IMR-90 (cell line): ENCODE data around the gene MAMDC4. TPM values are rescaled to one million over a fixed set of nuclear protein-coding genes. Genes with fewer than 3 reads are reported as not detected.

Experiments used
- ATAC-seq: fragments of 200-7000 bp; cut with Tn5 transposase; 2 replicates; pipeline ENCODE4 v1.9.1; 2020; ENCODE audit warnings: low read depth, mild to moderate bottlenecking, moderate library complexity
- BruUV-seq: library from RNA; stranded (reverse); fragments of 400-500 nt; replicated peaks from 2 replicates; lab custom pipeline; 2021; lab: Mats Ljungman, UMichigan
- CTCF ChIA-PET: fragments of 300-600 bp; formaldehyde crosslinking; extraction: SDS; loops from one replicate; lab custom pipeline; 2021; ENCODE audit warnings: antibody characterized with exemption; lab: Yijun Ruan, JAX
- POLR2A ChIA-PET: fragments of 300-600 bp; sonication (Branson Sonifier 250); formaldehyde crosslinking; loops from one replicate; lab custom pipeline; 2022; ENCODE audit warnings: antibody characterized with exemption; ENCODE audit not compliant: unreplicated experiment; lab: Charles Lee
- DNase-seq: peaks from one replicate; pipeline ENCODE4 v3.0.0; 2013
- H2AFZ ChIP-seq: replicated peaks from 2 replicates; pipeline ENCODE3; 2013; ENCODE audit warnings: low read length, mild to moderate bottlenecking; ENCODE audit not compliant: poor library complexity
- H2AK5ac ChIP-seq: 2 replicates; pipeline ENCODE4 v1.6.1; 2013; ENCODE audit warnings: low read depth, low read length, inconsistent platforms
- H2AK9ac ChIP-seq: replicated peaks from 2 replicates; pipeline ENCODE3; 2013; ENCODE audit warnings: mild to moderate bottlenecking, low read depth, low read length, moderate library complexity; ENCODE audit not compliant: poor library complexity
- H2BK120ac ChIP-seq: 2 replicates; pipeline ENCODE4 v1.6.1; 2013; ENCODE audit warnings: low read depth, low read length, inconsistent platforms
- H2BK15ac ChIP-seq: 3 replicates; pipeline ENCODE4 v1.6.1; 2013; ENCODE audit warnings: low read depth, low read length, inconsistent platforms
- H2BK20ac ChIP-seq: 2 replicates; pipeline ENCODE4 v1.6.1; 2013; ENCODE audit warnings: low read depth, mild to moderate bottlenecking, inconsistent platforms, low read length, moderate library complexity
- H2BK5ac ChIP-seq: 2 replicates; pipeline ENCODE4 v1.6.1; 2013; ENCODE audit warnings: mild to moderate bottlenecking, low read depth, low read length, inconsistent platforms; ENCODE audit not compliant: poor library complexity, severe bottlenecking
- H3K14ac ChIP-seq: replicated peaks from 2 replicates; pipeline ENCODE4 v1.6.1; 2013; ENCODE audit warnings: low read depth, low read length, inconsistent platforms
- H3K18ac ChIP-seq: 2 replicates; pipeline ENCODE4 v1.6.1; 2013; ENCODE audit warnings: low read depth, low read length, control low read depth
- H3K23ac ChIP-seq: 2 replicates; pipeline ENCODE4 v1.6.1; 2013; ENCODE audit warnings: low read depth, low read length, inconsistent platforms
- H3K27ac ChIP-seq: 2 replicates; pipeline ENCODE4 v1.5.1; 2013; ENCODE audit warnings: mild to moderate bottlenecking, control low read depth, low read length; ENCODE audit not compliant: insufficient read depth
- H3K27me3 ChIP-seq: 2 replicates; pipeline ENCODE4 v1.6.1; 2013; ENCODE audit warnings: low read length; ENCODE audit not compliant: control insufficient read depth, insufficient read depth
- H3K36me3 ChIP-seq: 2 replicates; pipeline ENCODE4 v1.6.1; 2013; ENCODE audit warnings: low read length, mixed read lengths; ENCODE audit not compliant: control insufficient read depth, insufficient read depth
- H3K4ac ChIP-seq: 2 replicates; pipeline ENCODE4 v1.6.1; 2013; ENCODE audit warnings: low read depth, low read length, inconsistent platforms
- H3K4me1 ChIP-seq: 2 replicates; pipeline ENCODE4 v1.6.1; 2013; ENCODE audit warnings: low read length, mixed read lengths; ENCODE audit not compliant: control insufficient read depth, insufficient read depth
- H3K4me2 ChIP-seq: 2 replicates; pipeline ENCODE4 v1.6.1; 2013; ENCODE audit warnings: low read depth, mild to moderate bottlenecking, control low read depth, low read length, moderate library complexity
- H3K4me3 ChIP-seq: 2 replicates; pipeline ENCODE4 v1.5.1; 2013; ENCODE audit warnings: low read depth, mild to moderate bottlenecking, control low read depth, low read length, moderate library complexity; ENCODE audit not compliant: insufficient read depth
- H3K56ac ChIP-seq: 2 replicates; pipeline ENCODE4 v1.6.1; 2013; ENCODE audit warnings: low read length, inconsistent platforms; ENCODE audit not compliant: insufficient read depth; ENCODE audit errors: extremely low read depth
- H3K79me1 ChIP-seq, 2 experiments: 2 replicates each; pipeline ENCODE4 v1.6.1; 2013; ENCODE audit warnings: low read length in 2 of 2, inconsistent platforms in 1 of 2, low read depth in 1 of 2
- H3K9ac ChIP-seq: 2 replicates; pipeline ENCODE4 v1.6.1; 2013; ENCODE audit warnings: low read depth, low read length, control low read depth
- H3K9me1 ChIP-seq: 2 replicates; pipeline ENCODE4 v1.6.1; 2013; ENCODE audit warnings: low read length, inconsistent platforms; ENCODE audit not compliant: insufficient read depth
- H3K9me3 ChIP-seq: 2 replicates; pipeline ENCODE4 v1.6.1; 2013; ENCODE audit warnings: low read length; ENCODE audit not compliant: control insufficient read depth, insufficient read depth
- H4K20me1 ChIP-seq: 2 replicates; pipeline ENCODE4 v1.6.1; 2013; ENCODE audit warnings: low read length, inconsistent platforms; ENCODE audit not compliant: insufficient read depth
- H4K5ac ChIP-seq: 2 replicates; pipeline ENCODE4 v1.6.1; 2013; ENCODE audit warnings: mild to moderate bottlenecking, low read depth, low read length, control low read depth
- H4K8ac ChIP-seq, 2 experiments: 2 replicates each; pipeline ENCODE4 v1.6.1; 2013; ENCODE audit warnings: low read depth in 2 of 2, low read length in 2 of 2, control low read depth in 1 of 2, inconsistent platforms in 1 of 2
- H4K91ac ChIP-seq: 2 replicates; pipeline ENCODE4 v1.6.1; 2013; ENCODE audit warnings: low read depth, low read length, inconsistent platforms; ENCODE audit not compliant: insufficient read depth
- BHLHE40 ChIP-seq: fragments of 150-350 bp; IDR thresholded peaks from 2 replicates; pipeline ENCODE4 v1.6.1; 2016; ENCODE audit warnings: mild to moderate bottlenecking, low read depth, low read length
- CEBPB ChIP-seq: IDR thresholded peaks from 2 replicates; pipeline ENCODE4 v1.6.1; 2012; ENCODE audit warnings: low read depth, low read length, improper control_type of control experiment
- ELK1 ChIP-seq: fragments of 150-350 bp; IDR thresholded peaks from 2 replicates; pipeline ENCODE4 v1.6.1; 2016; ENCODE audit warnings: low read depth, mild to moderate bottlenecking, low read length, moderate library complexity, borderline replicate concordance
- FOS ChIP-seq: fragments of 150-350 bp; IDR thresholded peaks from 2 replicates; pipeline ENCODE4 v1.6.1; 2016; ENCODE audit warnings: low read depth, low read length
- MAFK ChIP-seq: IDR thresholded peaks from 2 replicates; pipeline ENCODE4 v1.6.1; 2012; ENCODE audit warnings: low read depth, low read length, improper control_type of control experiment
- MAZ ChIP-seq: IDR thresholded peaks from 2 replicates; pipeline ENCODE4 v1.6.1; 2012; ENCODE audit warnings: low read depth, mild to moderate bottlenecking, low read length, improper control_type of control experiment, moderate library complexity, borderline replicate concordance
- MXI1 ChIP-seq: IDR thresholded peaks from 2 replicates; pipeline ENCODE4 v1.6.1; 2012; ENCODE audit warnings: low read depth, mild to moderate bottlenecking, low read length, moderate library complexity, borderline replicate concordance
- POLR2A ChIP-seq: IDR thresholded peaks from 2 replicates; pipeline ENCODE4 v1.6.1; 2012; ENCODE audit warnings: mild to moderate bottlenecking, low read depth, low read length
- RFX5 ChIP-seq: IDR thresholded peaks from 2 replicates; pipeline ENCODE4 v1.8.0; 2012; ENCODE audit warnings: low read depth, mild to moderate bottlenecking, low read length, moderate library complexity
- SMC3 ChIP-seq: fragments of 150-350 bp; IDR thresholded peaks from 2 replicates; pipeline ENCODE4 v1.6.1; 2016; ENCODE audit warnings: low read depth, mild to moderate bottlenecking, antibody characterized with exemption, low read length, moderate library complexity
- USF2 ChIP-seq: fragments of 150-350 bp; IDR thresholded peaks from 2 replicates; pipeline ENCODE4 v1.6.1; 2017; ENCODE audit warnings: mild to moderate bottlenecking, antibody characterized with exemption, low read length, low read depth
- WGBS, 2 experiments: methylation state at CpG; one replicate each; pipeline versions ENCODE4 v1.1.5 to v1.1.7; 2013; ENCODE audit warnings: missing lambda C conversion rate in 2 of 2; ENCODE audit not compliant: insufficient read length in 1 of 2; ENCODE audit errors: extremely low coverage in 2 of 2; 5-methylcytosine and 5-hydroxymethylcytosine counted together
- dilution Hi-C: fragments of 300-500 bp; cut with HindIII; formaldehyde crosslinking; loops from one replicate; pipeline ENCODE4 v1.14.3; 2018; ENCODE audit warnings: low sequenced_read_pairs; ENCODE audit not compliant: unreplicated experiment
- in situ Hi-C: fragments of 300-500 bp; cut with MboI; formaldehyde crosslinking; loops from 3 replicates; pipeline ENCODE4 v1.14.3; 2019; ENCODE audit warnings: low sequenced_read_pairs, inconsistent platforms, mixed read lengths
- intact Hi-C: fragments of 100-400 bp; cut with micrococcal nuclease; formaldehyde crosslinking; loops from 2 replicates; pipeline ENCODE4 v1.10.0; 2022
- polyA plus RNA-seq, 3 experiments: library from polyadenylated mRNA; depleted of rRNA; stranded (reverse); fragments of >200 nt; gene quantifications; 2 replicates each; pipeline ENCODE4 v1.2.3, GENCODE V29; 2012; ENCODE audit warnings: low replicate concordance in 1 of 3
- total RNA-seq: library from RNA; depleted of rRNA; stranded (reverse); fragments of >200 nt; gene quantifications from 2 replicates; pipeline ENCODE4 v1.2.3, GENCODE V29; 2012

Gene MAMDC4
- total and polyA plus RNA-seq, 2 of the 4 experiments (the other 2 are of a cell fraction), result 0.18 to 3.5 TPM

GRCh38 chr9:136849038-136849959 is 2.8 kb upstream of the MAMDC4 start, which contains the start of gene PHPT1:
PHPT1 (plus strand) TSS chr9:136849409; CDS start chr9:136849431, 22 bp downstream.
- Histone ChIP-seq H4K5ac (peak within 1 kb of the TSS; percentile 87), H2AK9ac (peak within 1 kb of the TSS; percentile 100), H3K4me2 (peak within 1 kb of the TSS; percentile 91), H3K18ac (peak within 1 kb of the TSS; percentile 88), H3K4me3 (peak within 1 kb of the TSS; percentile 92), H3K9ac (peak within 1 kb of the TSS; percentile 95), H2BK20ac (peak within 1 kb of the TSS; percentile 77), H3K4ac (peak within 1 kb of the TSS; percentile 100), H3K27ac (peak within 1 kb of the TSS; percentile 97), H3K79me1 (peaks cover 9 to 21% of the 10 kb centered on the region in 2 experiments; a peak in 2 of 4 replicates), H2AK5ac (peak within 1 kb of the TSS; percentile 99), H3K27me3 (peaks cover 20% of the 10 kb centered on the region), H4K91ac (peak within 1 kb of the TSS; percentile 99), H2BK5ac (peak within 1 kb of the TSS; percentile 97), H2BK15ac (peak within 1 kb of the TSS; percentile 97; the same call in 1 of the 3 replicates), H3K4me1 (peaks cover 9% of the 10 kb centered on the region), H3K9me1 (no peaks in the 10 kb centered on the region), H4K20me1 (peaks cover 20% of the 10 kb centered on the region), H3K14ac (peak within 1 kb of the TSS; percentile 100), H4K8ac (peak within 1 kb of the TSS; percentile 90 to 99), H3K9me3 (peaks cover 6% of the 10 kb centered on the region; the same call in 1 of the 2 replicates), H2AFZ (peak within 1 kb of the TSS; percentile 100), H3K23ac (peak within 1 kb of the TSS; percentile 100), H2BK120ac (peak within 1 kb of the TSS; percentile 97), H3K56ac (peak within 1 kb of the TSS; percentile 98), H3K36me3 (peaks cover 14% of the 10 kb centered on the region; the same call in 1 of the 2 replicates)
- DNase-seq, result peak; percentile 99
- TF ChIP-seq POLR2A (peak; percentile 89), USF2 (peak; percentile 87), RFX5 (no peak), CEBPB (peak; percentile 89), SMC3 (no peak), MAZ (peak; percentile 95; the same call in 1 of the 2 replicates), MAFK (no peak), BHLHE40 (peak; percentile 74; the same call in 1 of the 2 replicates), FOS (peak; percentile 74; the same call in 1 of the 2 replicates), MXI1 (peak; percentile 55; the same call in 1 of the 2 replicates), ELK1 (no peak)
- in situ Hi-C loops (no loop called here), intact Hi-C loops (loop anchor here (2.0 kb wide), 1 partner anchor 96 kb away; the partner anchor contains the start of genes C8G and FBXW5), dilution Hi-C loops (no loop called here)
- ChIA-PET CTCF (no interaction called here), POLR2A (interaction anchor here (0.7 kb wide), 1 partner anchor 187 kb away, joined by 7 read pairs; no protein-coding TSS in a partner anchor)
- ATAC-seq, result peak; percentile 84
- 0% methylated on average over 9 of the region's 77 CpGs; no CpG with 5 or more reads in 1 of the 2 experiments for WGBS, 2 experiments
- BruUV-seq, result no TSS peak
